Right lobe of liver (tissue), 4 donors: ENCODE results near the gene UGT1A8.

Source experiments
- POLR2A ChIP-seq: fragments of 450-650 bp; IDR thresholded peaks from one replicate; pipeline ENCODE4 v1.6.1; 2017; ENCODE audit warnings: antibody characterized with exemption, mild to moderate bottlenecking
- TF ChIP-seq, protein P1 (sequence below), 4 donors: fragments of 200-600 bp in 3 of 4; fragments of 450-650 bp in 1 of 4; IDR thresholded peaks; one replicate each; pipeline versions ENCODE4 v1.5.1 to v1.8.0; 2016 to 2022; ENCODE audit warnings: antibody characterized with exemption in 4 of 4, mild to moderate bottlenecking in 2 of 4
- donor health status: DM: no; HTN: no; CAD: no.
- donor health status: DM: no; HTN: no; CAD: no.
- donor health status: DM: no; HTN: yes; CAD: no.

GRCh38 chr2:233814056-233814835 is 196.8 kb downstream of the UGT1A8 start:
- no peak for TF ChIP-seq POLR2A
- TF ChIP-seq, protein P1, sequence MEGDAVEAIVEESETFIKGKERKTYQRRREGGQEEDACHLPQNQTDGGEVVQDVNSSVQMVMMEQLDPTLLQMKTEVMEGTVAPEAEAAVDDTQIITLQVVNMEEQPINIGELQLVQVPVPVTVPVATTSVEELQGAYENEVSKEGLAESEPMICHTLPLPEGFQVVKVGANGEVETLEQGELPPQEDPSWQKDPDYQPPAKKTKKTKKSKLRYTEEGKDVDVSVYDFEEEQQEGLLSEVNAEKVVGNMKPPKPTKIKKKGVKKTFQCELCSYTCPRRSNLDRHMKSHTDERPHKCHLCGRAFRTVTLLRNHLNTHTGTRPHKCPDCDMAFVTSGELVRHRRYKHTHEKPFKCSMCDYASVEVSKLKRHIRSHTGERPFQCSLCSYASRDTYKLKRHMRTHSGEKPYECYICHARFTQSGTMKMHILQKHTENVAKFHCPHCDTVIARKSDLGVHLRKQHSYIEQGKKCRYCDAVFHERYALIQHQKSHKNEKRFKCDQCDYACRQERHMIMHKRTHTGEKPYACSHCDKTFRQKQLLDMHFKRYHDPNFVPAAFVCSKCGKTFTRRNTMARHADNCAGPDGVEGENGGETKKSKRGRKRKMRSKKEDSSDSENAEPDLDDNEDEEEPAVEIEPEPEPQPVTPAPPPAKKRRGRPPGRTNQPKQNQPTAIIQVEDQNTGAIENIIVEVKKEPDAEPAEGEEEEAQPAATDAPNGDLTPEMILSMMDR (IDR thresholded peaks at IDR 0.05), result no peak
